ENCODE results near the gene DCDC2B. TPM values are rescaled to one million over a fixed set of nuclear protein-coding genes. Genes with fewer than 3 reads are reported as not detected.

The DCDC2B gene
- total and polyA plus RNA-seq, 2 of the 13 experiments (the other 11 are each of a cell fraction or from before 2014, with no cell fraction given) = not detected

- TF ChIP-seq ZBTB25 (CRISPR knock-in tag; IDR thresholded peaks at IDR 0.05) = no peak
- peak; percentile 40; the same call in 1 of the 2 replicates for TF ChIP-seq TFDP1 (CRISPR knock-in tag; IDR thresholded peaks at IDR 0.05; ENCODE audit: borderline replicate concordance)
- TF ChIP-seq POLR2A (IDR thresholded peaks at IDR 0.05; ENCODE audit: insufficient read depth in 1 of 2, low read depth in 2 of 2, low read length in 2 of 2) = no peak
- TF ChIP-seq CCDC6 (CRISPR knock-in tag; IDR thresholded peaks at IDR 0.05) = no peak
- no peak for TF ChIP-seq ZC3H13 (CRISPR knock-in tag; IDR thresholded peaks at IDR 0.05)
- TF ChIP-seq ATF5 (CRISPR knock-in tag; IDR thresholded peaks at IDR 0.05; ENCODE audit: low read depth) = 0 out of 2 replicates have a peak, but pooled peaks have one; percentile 59
- TF ChIP-seq SAP130 (CRISPR knock-in tag; IDR thresholded peaks at IDR 0.05; ENCODE audit: low read depth) = 0 out of 2 replicates have a peak, but pooled peaks have one; percentile 6
- TF ChIP-seq ZC3H4 (CRISPR knock-in tag; IDR thresholded peaks at IDR 0.05; ENCODE audit: borderline replicate concordance) = no peak
- no peak for TF ChIP-seq SNRNP70 (IDR thresholded peaks at IDR 0.05; ENCODE audit: low read depth, low read length)
- TF ChIP-seq ZBTB20 (CRISPR knock-in tag; IDR thresholded peaks at IDR 0.05; ENCODE audit: borderline replicate concordance, low read depth) = no peak; the same call in 1 of the 2 replicates
- 0 out of 2 replicates have a peak, but pooled peaks have one; percentile 25 for TF ChIP-seq PHF8 (CRISPR knock-in tag; IDR thresholded peaks at IDR 0.05)
- TF ChIP-seq AGO2 (optimal IDR thresholded peaks at IDR 0.05; ENCODE audit: low read depth, low read length) = peak; percentile 60
- no peak for TF ChIP-seq IKZF5 (CRISPR knock-in tag; IDR thresholded peaks at IDR 0.05)
- 0 out of 2 replicates have a peak, but pooled peaks have one; percentile 4 for TF ChIP-seq KAT7 (CRISPR knock-in tag; IDR thresholded peaks at IDR 0.05; ENCODE audit: borderline replicate concordance)
- TF ChIP-seq AGO1 (IDR thresholded peaks at IDR 0.05; ENCODE audit: low read depth, low read length, poor library complexity, severe bottlenecking) = peak; percentile 66
- peak; percentile 32; the same call in 1 of the 2 replicates for TF ChIP-seq SALL1 (CRISPR knock-in tag; IDR thresholded peaks at IDR 0.05)
- TF ChIP-seq ZNF550 (CRISPR knock-in tag; IDR thresholded peaks at IDR 0.05; ENCODE audit: borderline replicate concordance) = no peak
- peak; percentile 59 for TF ChIP-seq MAX (IDR thresholded peaks at IDR 0.05)
- peak; percentile 21; the same call in 1 of the 2 replicates for TF ChIP-seq ARID4A (CRISPR knock-in tag; IDR thresholded peaks at IDR 0.05; ENCODE audit: borderline replicate concordance)
Observed at GRCh38 chr1:32200226-32201010, 8.5 kb upstream of the DCDC2B start, which contains the start of gene CCDC28B (continued).
